HG03342 (cell line): ENCODE data around the gene STEAP3.
A peak's percentile ranks its signal among the peaks of the same experiment; 100 is the strongest.

Experiments
- ATAC-seq: cut with Tn5 transposase; IDR thresholded peaks from one replicate; pipeline ENCODE4 v1.9.1; 2021; ENCODE audit warnings: mild to moderate bottlenecking, moderate library complexity; ENCODE audit not compliant: unreplicated experiment

Gene STEAP3

GRCh38 chr2:119290859-119291587, 67.4 kb downstream of the STEAP3 start:
- peak; percentile 86 for ATAC-seq

DNA sequence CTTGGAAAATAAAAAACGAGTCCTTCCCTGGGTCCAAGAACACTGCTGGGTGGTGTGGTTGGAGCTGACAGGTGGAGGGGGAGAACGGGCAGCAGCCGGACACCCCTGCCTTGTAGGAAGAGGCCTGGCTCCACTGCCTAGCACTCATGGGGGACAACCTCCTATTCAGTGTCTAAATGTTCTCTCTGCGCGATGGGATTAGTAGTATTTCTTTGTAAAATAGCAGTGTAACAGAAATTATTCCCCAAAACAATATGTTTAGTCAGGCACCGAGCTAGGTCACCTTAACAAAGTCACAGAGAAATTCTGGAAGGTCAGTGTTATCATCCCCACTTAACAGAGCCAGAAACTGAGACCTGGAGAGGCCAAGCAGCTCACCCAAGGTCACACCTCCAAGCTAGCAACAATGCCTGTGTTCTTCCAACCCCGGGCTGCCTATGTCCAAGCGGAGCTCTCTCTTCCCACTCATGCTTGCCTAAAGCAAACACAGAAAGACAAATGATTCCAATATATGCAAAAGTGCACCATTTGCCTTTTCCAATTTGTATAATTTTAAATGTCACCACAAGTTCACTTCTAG, 68.0 kb downstream of the STEAP3 start:
- ATAC-seq, result no peak

DNA sequence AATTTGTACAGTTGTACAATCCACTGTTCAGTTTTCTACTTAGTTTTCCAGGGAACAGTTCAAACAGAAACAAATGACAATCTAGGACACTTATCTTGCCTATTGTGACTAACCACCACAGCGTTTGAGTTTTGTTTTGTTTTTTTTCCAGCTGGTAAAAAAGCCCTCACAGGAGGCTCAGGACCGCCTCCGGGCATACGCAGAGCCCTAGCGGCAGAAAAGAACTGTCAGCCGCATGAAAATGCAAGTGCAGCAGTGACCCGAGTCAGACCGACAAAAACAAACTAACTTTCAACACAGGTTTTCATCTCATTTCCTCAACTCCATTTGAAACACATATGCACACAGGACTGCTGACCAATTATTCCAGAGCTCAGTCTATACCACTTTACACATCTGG, 68.6 kb downstream of the STEAP3 start:
- no peak for ATAC-seq

- no peak for ATAC-seq
Observed at GRCh38 chr2:119293254-119293653, 69.6 kb downstream of the STEAP3 start.

DNA sequence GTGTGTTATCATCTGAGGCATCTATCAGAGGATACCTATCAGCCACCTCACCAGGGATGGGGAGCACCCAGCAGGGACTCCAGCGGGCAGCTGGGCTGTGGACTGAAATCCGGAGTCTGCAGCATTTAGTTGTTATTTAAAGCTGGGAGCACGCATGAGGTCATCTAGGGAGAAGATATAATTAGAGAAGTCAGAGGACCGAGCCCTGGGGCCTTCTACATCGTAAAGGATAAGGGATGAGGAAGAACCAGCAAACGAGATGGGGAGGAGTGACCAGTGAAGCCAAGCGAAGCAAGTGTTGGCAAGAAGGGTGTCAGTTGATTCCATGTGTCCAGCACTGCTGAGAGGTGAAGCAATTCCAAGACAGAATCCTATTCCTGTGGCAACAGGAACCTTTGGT, 70.3 kb downstream of the STEAP3 start:
- ATAC-seq, result no peak

DNA sequence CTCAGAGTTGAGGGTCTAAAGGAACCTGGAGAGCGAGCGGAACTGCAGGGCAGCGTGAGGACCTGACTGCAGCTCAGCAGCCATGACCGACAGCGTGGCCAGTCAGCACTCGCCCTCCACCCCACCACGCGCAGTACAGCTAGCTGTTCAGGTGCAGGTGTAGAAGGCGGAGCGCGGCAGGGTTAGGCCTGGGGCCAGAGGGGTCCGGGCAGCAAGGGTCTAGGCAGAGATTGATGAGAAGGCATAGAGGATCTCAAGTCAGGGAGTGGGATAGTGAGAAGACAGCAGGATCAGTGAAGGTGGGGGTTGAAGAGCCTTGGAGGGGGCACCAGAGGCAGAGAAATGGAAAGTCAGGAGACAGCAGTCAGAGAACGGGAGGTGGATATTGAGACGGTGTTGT, 71.0 kb downstream of the STEAP3 start:
- no peak for ATAC-seq

DNA sequence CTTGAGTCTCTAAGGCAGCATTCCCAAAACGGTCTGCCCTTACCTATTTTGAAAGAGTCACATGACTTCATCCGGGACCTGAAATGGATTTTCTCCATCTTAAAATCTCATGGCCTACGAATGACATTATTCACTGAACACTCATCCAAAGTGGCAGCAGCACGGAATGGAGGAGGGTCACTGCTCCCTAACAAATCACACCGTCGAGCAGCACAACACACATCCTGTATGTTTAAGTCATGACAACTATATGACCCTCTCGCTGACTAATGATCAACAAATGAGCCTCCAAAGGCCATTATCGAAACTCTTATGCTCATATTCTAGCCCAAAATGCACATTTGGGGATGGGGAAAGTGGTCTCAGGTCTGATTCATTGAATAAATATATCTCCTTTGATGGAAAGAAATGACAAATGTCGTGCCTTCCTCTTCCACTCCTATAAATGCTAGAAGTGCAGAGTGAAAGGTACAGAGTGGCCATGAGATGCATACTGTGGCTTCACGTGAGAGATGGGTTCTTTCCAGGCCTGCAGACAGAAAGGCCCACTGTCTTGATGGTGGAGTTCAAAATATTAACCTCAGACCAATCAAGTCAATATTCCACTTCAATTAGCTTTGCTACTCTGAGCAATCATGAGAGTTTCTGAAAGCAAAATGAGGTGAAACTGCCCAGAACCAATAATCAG, 72.2 kb downstream of the STEAP3 start:
- ATAC-seq, result no peak

GRCh38 chr2:119301413-119301812, 77.8 kb downstream of the STEAP3 start:
- ATAC-seq, result no peak

- ATAC-seq, result no peak
Observed at GRCh38 chr2:119304847-119305246, 81.2 kb downstream of the STEAP3 start.

- no peak for ATAC-seq
Observed at GRCh38 chr2:119305497-119306195, 82.0 kb downstream of the STEAP3 start.

DNA sequence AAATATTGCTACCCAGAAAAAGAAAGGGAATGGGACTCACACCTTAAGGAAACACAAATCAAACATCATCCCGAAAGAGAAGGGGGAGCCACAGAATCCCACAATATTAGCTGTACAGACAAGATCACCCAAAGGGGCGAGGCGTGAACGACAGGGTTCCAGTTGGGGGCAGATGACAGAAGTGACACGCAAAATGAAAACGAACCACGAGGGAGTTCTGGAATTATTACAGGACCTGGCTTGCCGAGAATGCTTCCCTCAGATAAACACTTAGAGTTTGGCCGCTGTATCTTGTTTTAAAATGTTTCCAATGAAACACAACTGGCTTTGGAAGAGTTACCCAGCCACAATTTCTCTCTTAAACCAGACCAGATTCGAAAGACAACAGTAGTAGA, 82.6 kb downstream of the STEAP3 start:
- ATAC-seq, result no peak

DNA sequence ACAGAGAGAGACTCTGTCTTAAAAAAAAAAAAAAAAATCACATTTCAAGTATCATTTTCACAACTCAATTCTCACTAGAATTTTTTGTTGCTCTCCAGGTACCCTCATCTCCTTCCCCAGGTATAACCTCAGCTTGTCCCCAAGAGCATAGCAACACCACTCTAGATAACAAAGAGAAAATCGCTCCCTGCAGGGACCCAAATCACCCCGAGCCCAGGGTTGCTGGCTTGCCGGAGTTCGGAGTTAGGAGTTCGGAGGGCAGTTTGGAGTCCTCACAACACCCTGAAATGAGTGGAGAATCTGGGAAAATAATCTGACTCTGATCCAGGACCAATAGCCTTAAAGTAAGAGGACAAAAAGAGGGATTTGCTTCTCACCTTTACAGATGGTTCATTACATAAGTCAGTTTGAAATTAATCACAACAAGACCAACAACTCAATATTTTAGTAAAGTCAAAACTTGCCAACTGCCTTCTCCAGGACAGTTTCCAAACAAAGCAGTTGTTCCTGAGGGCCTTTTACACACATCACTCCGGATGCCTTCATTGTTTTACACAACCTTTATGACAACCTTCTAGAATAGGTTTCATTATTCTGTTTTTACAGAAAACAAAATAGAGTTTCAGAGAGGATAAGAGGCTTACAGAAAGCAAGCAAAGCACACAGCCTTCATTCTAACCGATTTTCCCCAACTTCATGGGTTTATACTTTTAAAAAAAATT, 83.9 kb downstream of the STEAP3 start:
- no peak for ATAC-seq

DNA sequence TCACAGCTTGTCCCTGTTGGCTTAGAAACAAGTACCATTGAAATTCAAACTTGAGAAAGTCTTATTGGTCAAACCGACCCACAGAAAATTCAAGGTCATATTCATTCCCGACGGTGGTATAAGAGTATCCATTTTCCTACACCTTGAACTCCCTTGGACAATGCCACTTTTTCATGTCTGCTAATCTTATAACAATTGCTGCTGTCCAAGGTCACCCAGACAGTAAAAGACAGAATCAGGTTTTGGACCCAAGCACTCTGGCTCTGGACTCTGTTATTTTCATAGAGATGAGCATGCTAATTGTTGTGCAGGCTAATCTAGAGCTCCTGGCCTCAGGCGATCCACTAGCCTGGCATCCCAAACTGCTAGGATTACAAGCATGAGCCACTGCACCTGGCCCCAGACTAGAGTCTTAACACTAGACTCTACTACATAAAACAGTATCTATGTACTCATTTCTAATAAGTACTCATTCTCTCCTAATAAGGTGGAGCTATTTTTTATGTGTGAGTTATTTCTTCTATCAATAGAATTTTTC, 85.2 kb downstream of the STEAP3 start:
- ATAC-seq, result no peak

GRCh38 chr2:119311371-119311770, 87.7 kb downstream of the STEAP3 start:
- ATAC-seq, result no peak

DNA sequence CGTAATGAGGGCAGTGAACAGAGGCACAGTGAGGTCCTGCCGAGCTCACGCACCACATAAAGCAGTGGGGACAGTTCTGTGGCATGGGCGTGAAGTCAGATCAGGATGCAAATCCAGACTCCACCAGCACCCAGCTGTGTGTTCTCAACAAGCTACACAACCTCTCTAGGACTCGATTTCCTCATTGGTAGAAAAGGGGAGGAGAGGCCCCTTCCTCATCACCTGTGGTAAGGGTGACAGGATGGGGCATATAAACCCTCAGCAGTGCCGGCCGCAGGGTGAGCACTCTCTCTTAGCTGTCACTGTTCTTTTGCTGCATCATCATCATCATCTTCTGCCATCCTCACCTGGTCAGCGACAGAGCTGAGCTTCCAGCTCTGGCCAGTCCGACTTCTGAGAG, 88.2 kb downstream of the STEAP3 start:
- no peak for ATAC-seq
